ENCODE results near the gene ALAD.
"Not testable (repeated sequence)": the region's sequence is repeated elsewhere in the genome, so short reads cannot be mapped to it uniquely, and the experiment has no call there.

DNA sequence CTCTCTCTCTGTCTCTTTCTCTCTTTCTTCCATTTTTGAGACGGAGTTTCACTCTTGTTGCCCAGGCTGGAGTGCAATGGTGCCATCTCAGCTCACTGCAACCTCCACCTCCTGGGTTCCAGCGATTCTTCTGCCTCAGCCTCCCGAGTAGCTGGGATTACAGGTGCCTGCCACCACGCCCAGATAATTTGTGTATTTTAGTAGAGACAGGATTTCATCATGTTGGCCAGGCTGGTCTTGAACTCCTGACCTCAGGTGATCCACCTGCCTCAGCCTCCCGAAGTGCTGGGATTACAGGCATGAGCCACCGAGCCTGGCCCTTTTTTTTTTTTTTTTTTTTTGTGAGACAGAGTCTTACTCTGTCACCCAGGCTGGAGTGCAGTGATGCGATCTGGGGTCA, 19.6 kb downstream of the ALAD start:
- TF ChIP-seq POLR2AphosphoS5 (IDR thresholded peaks at IDR 0.05; ENCODE audit: low read depth, low read length); KLF9 (CRISPR knock-in tag; IDR thresholded peaks at IDR 0.05; ENCODE audit: low read depth); HCFC1 (IDR thresholded peaks at IDR 0.05; ENCODE audit: low read depth, low read length); JUN (CRISPR knock-in tag; IDR thresholded peaks at IDR 0.05); ZFP37 (CRISPR knock-in tag; IDR thresholded peaks at IDR 0.05; ENCODE audit: borderline replicate concordance); EP300 (IDR thresholded peaks at IDR 0.05; ENCODE audit: low read depth in 2 of 2, low read length in 2 of 2); EP300 (CRISPR knock-in tag; IDR thresholded peaks at IDR 0.05; ENCODE audit: borderline replicate concordance); KMT2A (CRISPR knock-in tag; IDR thresholded peaks at IDR 0.05): not testable (repeated sequence)
- TF ChIP-seq, protein P1, sequence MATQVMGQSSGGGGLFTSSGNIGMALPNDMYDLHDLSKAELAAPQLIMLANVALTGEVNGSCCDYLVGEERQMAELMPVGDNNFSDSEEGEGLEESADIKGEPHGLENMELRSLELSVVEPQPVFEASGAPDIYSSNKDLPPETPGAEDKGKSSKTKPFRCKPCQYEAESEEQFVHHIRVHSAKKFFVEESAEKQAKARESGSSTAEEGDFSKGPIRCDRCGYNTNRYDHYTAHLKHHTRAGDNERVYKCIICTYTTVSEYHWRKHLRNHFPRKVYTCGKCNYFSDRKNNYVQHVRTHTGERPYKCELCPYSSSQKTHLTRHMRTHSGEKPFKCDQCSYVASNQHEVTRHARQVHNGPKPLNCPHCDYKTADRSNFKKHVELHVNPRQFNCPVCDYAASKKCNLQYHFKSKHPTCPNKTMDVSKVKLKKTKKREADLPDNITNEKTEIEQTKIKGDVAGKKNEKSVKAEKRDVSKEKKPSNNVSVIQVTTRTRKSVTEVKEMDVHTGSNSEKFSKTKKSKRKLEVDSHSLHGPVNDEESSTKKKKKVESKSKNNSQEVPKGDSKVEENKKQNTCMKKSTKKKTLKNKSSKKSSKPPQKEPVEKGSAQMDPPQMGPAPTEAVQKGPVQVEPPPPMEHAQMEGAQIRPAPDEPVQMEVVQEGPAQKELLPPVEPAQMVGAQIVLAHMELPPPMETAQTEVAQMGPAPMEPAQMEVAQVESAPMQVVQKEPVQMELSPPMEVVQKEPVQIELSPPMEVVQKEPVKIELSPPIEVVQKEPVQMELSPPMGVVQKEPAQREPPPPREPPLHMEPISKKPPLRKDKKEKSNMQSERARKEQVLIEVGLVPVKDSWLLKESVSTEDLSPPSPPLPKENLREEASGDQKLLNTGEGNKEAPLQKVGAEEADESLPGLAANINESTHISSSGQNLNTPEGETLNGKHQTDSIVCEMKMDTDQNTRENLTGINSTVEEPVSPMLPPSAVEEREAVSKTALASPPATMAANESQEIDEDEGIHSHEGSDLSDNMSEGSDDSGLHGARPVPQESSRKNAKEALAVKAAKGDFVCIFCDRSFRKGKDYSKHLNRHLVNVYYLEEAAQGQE (IDR thresholded peaks at IDR 0.05; ENCODE audit: borderline replicate concordance in 1 of 2, low read depth in 1 of 2, low read length in 2 of 2) = not testable (repeated sequence)
- TF ChIP-seq, protein P2, sequence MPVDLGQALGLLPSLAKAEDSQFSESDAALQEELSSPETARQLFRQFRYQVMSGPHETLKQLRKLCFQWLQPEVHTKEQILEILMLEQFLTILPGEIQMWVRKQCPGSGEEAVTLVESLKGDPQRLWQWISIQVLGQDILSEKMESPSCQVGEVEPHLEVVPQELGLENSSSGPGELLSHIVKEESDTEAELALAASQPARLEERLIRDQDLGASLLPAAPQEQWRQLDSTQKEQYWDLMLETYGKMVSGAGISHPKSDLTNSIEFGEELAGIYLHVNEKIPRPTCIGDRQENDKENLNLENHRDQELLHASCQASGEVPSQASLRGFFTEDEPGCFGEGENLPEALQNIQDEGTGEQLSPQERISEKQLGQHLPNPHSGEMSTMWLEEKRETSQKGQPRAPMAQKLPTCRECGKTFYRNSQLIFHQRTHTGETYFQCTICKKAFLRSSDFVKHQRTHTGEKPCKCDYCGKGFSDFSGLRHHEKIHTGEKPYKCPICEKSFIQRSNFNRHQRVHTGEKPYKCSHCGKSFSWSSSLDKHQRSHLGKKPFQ (CRISPR knock-in tag; IDR thresholded peaks at IDR 0.05; ENCODE audit: insufficient replicate concordance) = not testable (repeated sequence)
- TF ChIP-seq, protein P3, sequence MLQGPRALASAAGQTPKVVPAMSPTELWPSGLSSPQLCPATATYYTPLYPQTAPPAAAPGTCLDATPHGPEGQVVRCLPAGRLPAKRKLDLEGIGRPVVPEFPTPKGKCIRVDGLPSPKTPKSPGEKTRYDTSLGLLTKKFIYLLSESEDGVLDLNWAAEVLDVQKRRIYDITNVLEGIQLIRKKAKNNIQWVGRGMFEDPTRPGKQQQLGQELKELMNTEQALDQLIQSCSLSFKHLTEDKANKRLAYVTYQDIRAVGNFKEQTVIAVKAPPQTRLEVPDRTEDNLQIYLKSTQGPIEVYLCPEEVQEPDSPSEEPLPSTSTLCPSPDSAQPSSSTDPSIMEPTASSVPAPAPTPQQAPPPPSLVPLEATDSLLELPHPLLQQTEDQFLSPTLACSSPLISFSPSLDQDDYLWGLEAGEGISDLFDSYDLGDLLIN (CRISPR knock-in tag; IDR thresholded peaks at IDR 0.05; ENCODE audit: borderline replicate concordance) = not testable (repeated sequence)
- TF ChIP-seq, protein P4, sequence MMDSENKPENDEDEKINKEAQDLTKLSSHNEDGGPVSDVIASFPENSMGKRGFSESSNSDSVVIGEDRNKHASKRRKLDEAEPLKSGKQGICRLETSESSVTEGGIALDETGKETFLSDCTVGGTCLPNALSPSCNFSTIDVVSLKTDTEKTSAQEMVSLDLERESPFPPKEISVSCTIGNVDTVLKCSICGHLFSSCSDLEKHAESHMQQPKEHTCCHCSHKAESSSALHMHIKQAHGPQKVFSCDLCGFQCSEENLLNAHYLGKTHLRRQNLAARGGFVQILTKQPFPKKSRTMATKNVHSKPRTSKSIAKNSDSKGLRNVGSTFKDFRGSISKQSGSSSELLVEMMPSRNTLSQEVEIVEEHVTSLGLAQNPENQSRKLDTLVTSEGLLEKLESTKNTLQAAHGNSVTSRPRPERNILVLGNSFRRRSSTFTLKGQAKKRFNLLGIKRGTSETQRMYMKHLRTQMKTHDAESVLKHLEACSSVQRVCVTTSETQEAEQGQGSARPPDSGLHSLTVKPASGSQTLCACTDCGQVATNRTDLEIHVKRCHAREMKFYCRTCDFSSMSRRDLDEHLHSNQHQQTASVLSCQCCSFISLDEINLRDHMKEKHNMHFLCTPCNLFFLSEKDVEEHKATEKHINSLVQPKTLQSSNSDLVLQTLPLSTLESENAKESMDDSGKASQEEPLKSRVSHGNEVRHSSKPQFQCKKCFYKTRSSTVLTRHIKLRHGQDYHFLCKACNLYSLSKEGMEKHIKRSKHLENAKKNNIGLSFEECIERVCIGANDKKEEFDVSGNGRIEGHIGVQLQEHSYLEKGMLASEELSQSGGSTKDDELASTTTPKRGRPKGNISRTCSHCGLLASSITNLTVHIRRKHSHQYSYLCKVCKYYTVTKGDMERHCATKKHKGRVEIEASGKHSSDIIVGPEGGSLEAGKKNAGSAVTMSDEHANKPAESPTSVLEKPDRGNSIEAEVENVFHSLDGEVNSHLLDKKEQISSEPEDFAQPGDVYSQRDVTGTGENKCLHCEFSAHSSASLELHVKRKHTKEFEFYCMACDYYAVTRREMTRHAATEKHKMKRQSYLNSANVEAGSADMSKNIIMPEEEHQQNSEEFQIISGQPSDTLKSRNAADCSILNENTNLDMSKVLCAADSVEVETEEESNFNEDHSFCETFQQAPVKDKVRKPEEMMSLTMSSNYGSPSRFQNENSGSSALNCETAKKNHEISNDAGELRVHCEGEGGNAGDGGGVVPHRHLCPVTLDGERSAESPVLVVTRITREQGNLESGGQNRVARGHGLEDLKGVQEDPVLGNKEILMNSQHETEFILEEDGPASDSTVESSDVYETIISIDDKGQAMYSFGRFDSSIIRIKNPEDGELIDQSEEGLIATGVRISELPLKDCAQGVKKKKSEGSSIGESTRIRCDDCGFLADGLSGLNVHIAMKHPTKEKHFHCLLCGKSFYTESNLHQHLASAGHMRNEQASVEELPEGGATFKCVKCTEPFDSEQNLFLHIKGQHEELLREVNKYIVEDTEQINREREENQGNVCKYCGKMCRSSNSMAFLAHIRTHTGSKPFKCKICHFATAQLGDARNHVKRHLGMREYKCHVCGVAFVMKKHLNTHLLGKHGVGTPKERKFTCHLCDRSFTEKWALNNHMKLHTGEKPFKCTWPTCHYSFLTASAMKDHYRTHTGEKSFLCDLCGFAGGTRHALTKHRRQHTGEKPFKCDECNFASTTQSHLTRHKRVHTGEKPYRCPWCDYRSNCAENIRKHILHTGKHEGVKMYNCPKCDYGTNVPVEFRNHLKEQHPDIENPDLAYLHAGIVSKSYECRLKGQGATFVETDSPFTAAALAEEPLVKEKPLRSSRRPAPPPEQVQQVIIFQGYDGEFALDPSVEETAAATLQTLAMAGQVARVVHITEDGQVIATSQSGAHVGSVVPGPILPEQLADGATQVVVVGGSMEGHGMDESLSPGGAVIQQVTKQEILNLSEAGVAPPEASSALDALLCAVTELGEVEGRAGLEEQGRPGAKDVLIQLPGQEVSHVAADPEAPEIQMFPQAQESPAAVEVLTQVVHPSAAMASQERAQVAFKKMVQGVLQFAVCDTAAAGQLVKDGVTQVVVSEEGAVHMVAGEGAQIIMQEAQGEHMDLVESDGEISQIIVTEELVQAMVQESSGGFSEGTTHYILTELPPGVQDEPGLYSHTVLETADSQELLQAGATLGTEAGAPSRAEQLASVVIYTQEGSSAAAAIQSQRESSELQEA (CRISPR knock-in tag; IDR thresholded peaks at IDR 0.05; ENCODE audit: not compliant biosample characterization) = not testable (repeated sequence)

All from HepG2 (cell line).